MG63 (cell line): ENCODE measurements around the gene TMEM191C. TPM values are rescaled to one million over a fixed set of nuclear protein-coding genes. Genes with fewer than 3 reads are reported as not detected.
"Not testable (repeated sequence)": the region's sequence is repeated elsewhere in the genome, so short reads cannot be mapped to it uniquely, and the experiment has no call there.

Experiments
- DNase-seq: peaks from one replicate; pipeline ENCODE4 v3.0.0-alpha.2; 2020
- H3K27me3 ChIP-seq: fragments of 250-450 bp; sonication (Bioruptor Pico); 2 replicates; pipeline ENCODE4 v1.5.1; 2020; ENCODE audit warnings: mild to moderate bottlenecking, moderate library complexity
- H3K36me3 ChIP-seq: fragments of 250-450 bp; sonication (Bioruptor Pico); 2 replicates; pipeline ENCODE4 v1.5.1; 2020; ENCODE audit warnings: mild to moderate bottlenecking, moderate library complexity
- H3K4me3 ChIP-seq: fragments of 250-450 bp; sonication (Bioruptor Pico); 2 replicates; pipeline ENCODE4 v1.5.1; 2020; ENCODE audit warnings: mild to moderate bottlenecking, moderate library complexity
- H3K9me3 ChIP-seq: fragments of 250-450 bp; sonication (Bioruptor Pico); 2 replicates; pipeline ENCODE4 v1.5.1; 2020; ENCODE audit warnings: mild to moderate bottlenecking, moderate library complexity
- total RNA-seq: library from RNA; depleted of rRNA; stranded (reverse); fragments of >200 nt; shearing (Covaris generic); gene quantifications from 2 replicates; pipeline ENCODE4 v1.2.3, GENCODE V29; 2014; ENCODE audit warnings: low replicate concordance

TMEM191C gene
- total RNA-seq, 1 experiment from 2014 or later = 0.30 TPM

DNA sequence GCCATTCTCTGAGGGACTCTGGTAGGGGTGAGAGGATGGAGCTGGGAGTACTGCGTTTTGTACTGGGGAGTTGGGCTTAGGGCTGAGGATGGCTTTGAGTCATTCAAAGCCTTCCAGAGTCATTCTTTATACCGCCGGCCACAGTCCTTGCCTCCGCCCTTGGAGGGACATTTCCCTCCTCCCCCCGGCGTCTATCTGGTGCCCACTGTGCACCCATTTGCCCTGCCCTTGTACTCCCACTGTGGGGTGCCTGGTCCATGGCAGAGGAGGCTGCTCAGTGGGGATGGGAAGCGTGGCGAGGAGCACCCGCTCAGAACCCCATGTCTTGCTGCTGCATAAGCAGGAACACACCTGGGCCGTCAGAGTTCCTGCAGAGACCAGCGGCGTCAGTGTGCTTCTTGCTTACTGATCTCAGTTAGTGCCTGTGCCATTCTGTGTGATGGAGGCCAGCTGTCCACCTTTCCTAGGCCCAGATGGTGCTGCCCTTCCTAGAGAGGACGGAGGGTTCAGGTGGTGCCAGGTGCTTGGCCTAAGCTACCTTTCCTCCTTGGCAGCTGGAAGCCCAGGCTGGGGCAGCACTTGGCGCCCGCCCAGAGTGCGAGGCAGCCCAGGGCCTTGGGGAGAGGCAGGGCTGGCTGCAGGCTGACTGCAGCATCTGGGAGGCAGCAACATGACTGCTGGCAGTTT lies 23.3 kb upstream of the TMEM191C start:
- Histone ChIP-seq H3K36me3 (no peaks in the 10 kb centered on the region; the same call in 1 of the 2 replicates), H3K27me3 (no peaks in the 10 kb centered on the region), H3K9me3 (no peaks in the 10 kb centered on the region), H3K4me3 (no peak overlapping the region)
- DNase-seq = no peak

DNA sequence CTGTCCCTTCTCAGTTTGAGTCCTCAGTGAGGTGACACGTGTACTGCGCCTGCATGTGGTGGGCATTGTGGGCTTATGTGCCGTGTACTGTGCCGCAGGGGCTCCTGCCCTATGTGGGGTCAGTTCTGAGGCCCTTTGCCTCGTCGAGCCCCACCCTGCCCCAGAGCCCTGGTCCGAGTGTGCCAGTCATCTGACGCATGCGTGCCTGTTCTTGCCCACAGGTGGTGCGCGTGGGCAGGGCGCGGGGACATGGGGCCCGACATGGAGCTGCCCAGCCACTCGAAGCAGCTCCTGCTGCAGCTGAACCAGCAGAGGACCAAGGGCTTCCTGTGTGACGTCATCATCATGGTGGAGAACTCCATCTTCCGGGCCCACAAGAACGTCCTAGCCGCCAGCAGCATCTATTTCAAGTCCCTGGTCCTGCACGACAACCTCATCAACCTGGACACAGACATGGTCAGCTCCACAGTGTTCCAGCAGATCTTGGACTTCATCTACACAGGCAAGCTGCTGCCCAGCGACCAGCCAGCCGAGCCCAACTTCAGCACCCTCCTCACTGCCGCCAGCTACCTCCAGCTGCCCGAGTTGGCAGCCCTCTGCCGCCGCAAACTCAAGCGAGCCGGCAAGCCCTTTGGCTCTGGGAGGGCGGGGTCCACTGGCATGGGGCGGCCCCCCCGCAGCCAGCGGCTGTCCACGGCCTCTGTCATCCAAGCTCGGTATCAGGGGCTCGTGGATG lies 22.3 kb upstream of the TMEM191C start:
- H3K27me3 ChIP-seq = no peaks in the 10 kb centered on the region
- H3K9me3 ChIP-seq = no peaks in the 10 kb centered on the region
- H3K4me3 ChIP-seq = no peak overlapping the region
- DNase-seq = no peak
- H3K36me3 ChIP-seq = no peaks in the 10 kb centered on the region; the same call in 1 of the 2 replicates

DNA sequence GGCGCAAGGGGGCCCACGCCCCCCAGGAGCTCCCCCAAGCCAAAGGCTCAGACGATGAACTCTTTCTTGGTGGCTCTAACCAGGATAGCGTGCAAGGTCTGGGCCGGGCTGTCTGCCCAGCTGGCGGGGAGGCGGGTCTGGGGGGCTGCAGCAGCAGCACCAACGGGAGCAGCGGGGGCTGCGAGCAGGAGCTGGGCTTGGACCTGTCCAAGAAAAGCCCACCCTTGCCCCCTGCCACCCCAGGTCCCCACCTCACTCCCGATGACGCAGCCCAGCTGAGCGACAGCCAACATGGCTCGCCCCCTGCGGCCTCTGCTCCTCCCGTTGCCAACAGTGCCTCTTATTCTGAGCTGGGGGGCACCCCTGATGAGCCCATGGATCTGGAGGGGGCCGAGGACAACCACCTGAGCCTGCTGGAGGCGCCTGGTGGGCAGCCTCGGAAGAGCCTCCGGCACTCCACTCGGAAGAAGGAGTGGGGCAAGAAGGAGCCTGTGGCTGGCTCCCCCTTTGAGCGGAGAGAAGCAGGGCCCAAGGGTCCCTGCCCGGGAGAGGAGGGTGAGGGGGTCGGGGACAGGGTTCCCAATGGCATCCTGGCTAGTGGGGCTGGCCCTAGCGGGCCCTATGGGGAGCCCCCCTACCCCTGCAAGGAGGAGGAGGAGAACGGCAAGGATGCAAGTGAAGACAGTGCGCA lies 21.6 kb upstream of the TMEM191C start:
- no peak for DNase-seq
- H3K4me3 ChIP-seq = no peak overlapping the region
- no peaks in the 10 kb centered on the region for H3K9me3 ChIP-seq
- H3K36me3 ChIP-seq = no peaks in the 10 kb centered on the region; the same call in 1 of the 2 replicates
- H3K27me3 ChIP-seq = no peaks in the 10 kb centered on the region

DNA sequence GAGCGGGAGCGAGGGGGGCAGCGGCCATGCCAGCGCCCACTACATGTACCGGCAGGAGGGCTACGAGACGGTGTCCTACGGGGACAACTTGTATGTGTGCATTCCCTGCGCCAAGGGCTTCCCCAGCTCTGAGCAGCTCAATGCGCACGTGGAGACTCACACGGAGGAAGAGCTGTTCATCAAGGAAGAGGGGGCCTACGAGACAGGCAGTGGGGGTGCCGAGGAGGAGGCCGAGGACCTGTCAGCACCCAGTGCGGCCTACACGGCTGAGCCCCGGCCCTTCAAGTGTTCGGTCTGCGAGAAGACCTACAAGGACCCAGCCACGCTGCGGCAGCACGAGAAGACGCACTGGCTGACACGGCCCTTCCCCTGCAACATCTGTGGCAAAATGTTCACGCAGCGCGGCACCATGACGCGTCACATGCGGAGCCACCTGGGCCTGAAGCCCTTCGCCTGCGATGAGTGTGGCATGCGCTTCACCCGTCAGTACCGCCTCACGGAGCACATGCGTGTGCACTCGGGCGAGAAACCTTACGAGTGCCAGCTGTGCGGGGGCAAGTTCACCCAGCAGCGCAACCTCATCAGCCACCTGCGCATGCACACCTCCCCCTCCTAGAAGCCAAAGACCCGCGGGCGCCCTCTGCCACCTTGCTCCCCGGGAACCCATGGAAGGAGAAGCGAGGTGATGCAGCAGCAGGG lies 20.9 kb upstream of the TMEM191C start:
- Histone ChIP-seq H3K9me3 (no peaks in the 10 kb centered on the region), H3K27me3 (no peaks in the 10 kb centered on the region), H3K36me3 (no peaks in the 10 kb centered on the region; the same call in 1 of the 2 replicates), H3K4me3 (no peak overlapping the region)
- DNase-seq = no peak

DNA sequence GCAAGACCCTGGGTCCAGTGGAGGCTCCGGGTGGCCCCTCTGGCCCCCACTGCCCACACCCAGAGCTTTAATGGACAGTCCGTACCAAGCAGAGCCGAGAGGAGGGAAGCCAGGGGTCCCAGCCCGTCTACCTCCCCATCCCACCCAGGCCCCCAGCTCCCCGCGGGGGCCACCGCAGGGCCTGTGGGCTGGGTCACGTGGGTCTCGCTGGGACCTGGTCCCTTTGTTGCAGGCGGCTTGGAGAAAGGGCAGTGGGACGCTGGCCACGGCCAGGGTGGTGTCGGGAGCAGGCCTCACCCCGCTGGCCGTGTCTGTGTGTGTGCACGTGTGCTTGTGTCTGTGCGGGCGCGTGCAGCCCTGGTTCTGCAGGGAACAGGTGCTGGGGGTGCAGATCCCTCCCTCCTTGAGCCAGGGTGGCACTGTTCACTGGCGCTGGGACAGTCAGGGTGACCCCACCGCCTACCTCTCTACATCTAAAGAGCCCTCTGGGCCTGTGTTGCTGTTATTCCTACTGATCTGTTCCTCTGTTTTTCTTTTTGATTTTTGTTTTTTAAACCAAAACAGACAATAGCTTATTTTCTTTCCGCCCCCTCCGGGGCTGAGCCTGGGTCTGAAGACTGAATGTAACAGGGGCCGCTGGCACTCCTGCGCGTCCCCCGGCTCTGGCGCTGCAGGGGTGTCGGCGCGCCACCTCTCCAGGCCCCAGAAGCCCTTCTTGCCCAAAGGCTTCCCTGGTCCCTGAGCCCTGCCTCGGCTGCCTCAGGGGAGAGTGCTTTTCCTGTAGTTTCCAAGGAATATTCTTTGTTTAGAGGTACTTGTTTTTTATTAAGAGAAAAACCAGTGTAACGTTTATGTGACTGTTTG lies 20.1 kb upstream of the TMEM191C start:
- Histone ChIP-seq H3K4me3 (no peak overlapping the region), H3K27me3 (no peaks in the 10 kb centered on the region), H3K9me3 (no peaks in the 10 kb centered on the region), H3K36me3 (no peaks in the 10 kb centered on the region; the same call in 1 of the 2 replicates)
- DNase-seq = no peak

DNA sequence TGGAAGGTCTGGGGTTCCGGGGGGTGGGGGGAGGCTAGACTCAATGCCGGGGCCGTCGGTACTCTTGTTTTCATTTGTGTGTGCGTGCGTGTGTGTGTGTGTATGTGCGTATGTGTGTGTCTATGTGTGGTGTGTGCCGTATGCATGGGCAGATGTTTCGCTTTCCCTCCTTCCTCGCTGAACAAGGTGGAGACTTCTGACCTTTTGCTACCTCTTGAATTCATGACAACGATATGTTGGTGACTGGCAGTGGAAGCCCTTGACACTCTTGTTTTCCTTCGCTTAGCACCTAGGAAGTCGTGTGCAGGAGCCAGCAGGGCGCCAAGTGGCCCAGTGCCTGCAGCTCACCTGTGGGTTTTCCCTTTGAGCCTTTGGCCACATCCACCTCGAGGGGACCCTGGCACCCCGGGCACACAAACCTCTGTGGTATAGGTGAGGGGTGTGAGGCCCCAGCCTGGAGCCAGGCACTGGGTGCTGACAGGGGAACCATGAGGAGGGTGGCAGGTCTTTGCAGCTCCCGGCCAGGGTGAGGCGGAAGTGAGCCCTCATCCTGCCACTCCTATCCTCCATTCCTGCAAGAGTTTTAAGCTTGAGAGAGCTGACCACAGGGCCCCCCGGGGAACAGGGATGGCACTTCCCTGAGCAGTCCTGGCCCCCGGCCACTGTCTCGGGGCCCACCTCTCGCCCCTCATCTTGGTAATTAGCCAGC lies 19.3 kb upstream of the TMEM191C start:
- Histone ChIP-seq H3K4me3 (no peak overlapping the region), H3K27me3 (no peaks in the 10 kb centered on the region), H3K36me3 (no peaks in the 10 kb centered on the region; the same call in 1 of the 2 replicates), H3K9me3 (no peaks in the 10 kb centered on the region)
- no peak for DNase-seq

DNA sequence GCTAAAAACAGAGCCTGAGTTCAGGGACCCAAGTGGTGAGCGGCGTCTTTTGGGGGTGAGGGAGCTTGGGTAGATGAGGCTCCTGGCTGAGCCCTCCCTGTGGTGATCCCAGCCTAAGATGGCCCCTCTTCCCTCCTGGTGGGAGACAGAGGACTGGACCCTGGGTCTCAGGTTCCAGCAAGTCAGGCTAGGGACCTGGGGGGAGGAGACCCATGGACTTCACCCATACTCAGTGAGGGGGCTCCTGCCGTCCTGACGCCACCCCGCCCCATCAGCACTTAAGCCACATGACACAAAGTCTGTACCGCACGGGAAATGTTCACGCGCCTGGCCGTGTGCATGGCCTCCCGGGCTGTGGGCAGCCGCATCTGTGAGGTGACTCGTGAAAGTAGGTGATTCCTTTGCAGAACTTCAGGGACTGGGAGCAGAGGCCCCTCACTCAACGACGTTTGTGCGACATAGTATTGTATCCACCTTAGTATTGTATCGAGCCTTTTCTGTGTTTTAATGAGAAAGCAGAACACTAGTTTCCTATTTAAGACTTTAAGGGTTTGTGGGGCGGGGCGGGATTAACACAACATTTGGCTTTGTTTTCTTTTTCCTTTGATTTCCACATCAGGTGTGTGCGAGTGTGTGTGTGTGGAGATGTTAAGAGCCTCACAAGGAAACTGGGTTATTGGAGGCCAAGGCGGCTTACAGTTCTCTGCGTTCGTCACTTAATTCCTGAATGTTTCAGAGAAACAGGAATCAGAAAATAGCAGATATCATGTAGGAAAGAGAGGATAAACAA lies 18.4 kb upstream of the TMEM191C start:
- Histone ChIP-seq H3K27me3 (no peaks in the 10 kb centered on the region), H3K4me3 (no peak overlapping the region), H3K36me3 (no peaks in the 10 kb centered on the region; the same call in 1 of the 2 replicates), H3K9me3 (no peaks in the 10 kb centered on the region)
- no peak for DNase-seq

DNA sequence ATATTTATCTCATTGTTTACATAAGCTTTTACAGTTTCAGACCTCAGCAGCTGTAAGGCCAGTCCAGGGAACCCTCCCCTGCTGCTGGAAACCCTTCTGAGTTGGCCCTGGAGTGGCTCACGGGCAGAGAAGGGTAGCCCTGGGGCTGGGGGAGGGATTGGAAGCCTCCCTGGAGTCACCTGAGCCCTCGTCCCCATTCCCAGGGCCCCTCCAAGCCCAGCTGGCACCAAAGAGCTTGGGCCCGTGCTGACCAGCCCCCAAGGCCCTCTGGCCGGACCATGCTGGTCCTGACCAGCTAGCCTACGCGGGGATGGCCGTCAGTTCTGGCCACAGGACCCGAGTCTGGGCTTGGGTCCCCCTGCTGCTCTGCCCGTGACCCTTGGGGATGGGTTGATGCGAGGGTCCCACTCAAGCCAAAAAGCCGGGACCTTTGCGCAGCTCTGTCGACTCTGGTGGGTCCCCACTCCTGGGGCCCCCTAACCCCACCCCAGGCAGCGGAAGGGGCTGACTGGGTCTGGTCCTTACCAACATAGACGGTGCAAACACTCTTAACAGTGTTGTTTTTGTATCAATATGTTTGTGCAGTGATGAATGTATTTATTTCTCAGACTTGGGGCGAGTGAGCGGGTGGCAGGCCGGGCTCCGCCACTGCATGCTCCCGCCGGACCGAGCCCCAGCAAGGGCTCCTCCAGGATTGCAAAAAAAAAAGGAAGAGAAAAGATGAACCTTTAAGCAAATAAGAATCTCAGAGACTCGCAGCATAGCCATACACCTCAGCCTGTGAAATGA lies 17.5 kb upstream of the TMEM191C start:
- no peak for DNase-seq
- H3K9me3 ChIP-seq = no peaks in the 10 kb centered on the region
- H3K36me3 ChIP-seq = no peaks in the 10 kb centered on the region; the same call in 1 of the 2 replicates
- no peak overlapping the region for H3K4me3 ChIP-seq
- H3K27me3 ChIP-seq = no peaks in the 10 kb centered on the region

DNA sequence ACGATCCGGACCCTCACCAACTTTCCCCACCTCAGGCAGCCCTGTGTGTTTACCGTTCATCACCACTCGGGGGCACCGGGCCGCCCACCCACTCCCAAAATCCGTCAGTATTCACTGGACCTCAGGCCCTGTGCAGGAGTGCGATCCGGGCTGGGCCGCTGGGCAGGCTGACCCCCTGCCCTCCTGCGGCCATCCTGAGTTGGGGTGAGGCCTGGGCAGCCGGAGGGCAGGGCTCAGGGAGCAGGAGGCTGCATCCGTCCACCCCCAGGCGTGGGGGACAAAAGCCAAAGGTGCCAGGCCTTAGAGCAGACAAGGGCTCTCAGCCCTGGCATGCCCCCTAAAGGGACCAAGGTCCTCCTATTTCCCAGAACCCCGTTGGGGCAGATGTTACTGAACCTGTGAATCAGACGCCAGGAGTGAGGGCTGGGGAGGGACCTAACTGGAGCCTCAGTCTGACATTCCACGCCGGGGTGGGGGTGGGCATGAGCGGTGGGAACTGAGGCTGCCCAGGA lies 16.8 kb upstream of the TMEM191C start:
- Histone ChIP-seq H3K36me3 (no peaks in the 10 kb centered on the region; the same call in 1 of the 2 replicates), H3K9me3 (no peaks in the 10 kb centered on the region), H3K4me3 (no peak overlapping the region), H3K27me3 (no peaks in the 10 kb centered on the region)
- no peak for DNase-seq

DNA sequence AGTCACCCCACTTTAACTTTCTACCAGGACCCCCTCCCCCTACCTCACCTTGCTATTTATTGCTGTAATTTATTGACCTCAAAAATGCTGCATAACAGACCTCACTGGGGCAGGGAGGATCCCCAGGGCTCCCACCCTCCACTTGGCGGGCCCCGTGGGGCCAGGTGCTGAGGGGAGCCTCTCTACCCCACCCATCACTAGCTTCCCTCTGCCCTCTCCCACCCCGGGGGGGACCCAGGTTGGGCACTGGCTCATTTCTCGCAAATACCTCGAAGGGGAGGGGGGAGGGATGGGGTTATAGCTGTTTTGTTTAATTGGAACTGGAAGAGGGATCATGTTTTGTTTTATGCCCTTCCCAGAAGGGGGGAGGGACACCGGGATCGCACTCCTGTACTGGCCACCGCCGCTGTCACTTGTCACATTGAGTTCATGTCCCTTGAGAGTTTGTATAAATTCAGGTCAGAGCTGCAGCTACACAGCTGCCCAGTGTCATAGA lies 16.3 kb upstream of the TMEM191C start:
- DNase-seq = no peak
- no peak overlapping the region for H3K4me3 ChIP-seq
- H3K36me3 ChIP-seq = no peaks in the 10 kb centered on the region; the same call in 1 of the 2 replicates
- H3K9me3 ChIP-seq = no peaks in the 10 kb centered on the region
- no peaks in the 10 kb centered on the region for H3K27me3 ChIP-seq

DNA sequence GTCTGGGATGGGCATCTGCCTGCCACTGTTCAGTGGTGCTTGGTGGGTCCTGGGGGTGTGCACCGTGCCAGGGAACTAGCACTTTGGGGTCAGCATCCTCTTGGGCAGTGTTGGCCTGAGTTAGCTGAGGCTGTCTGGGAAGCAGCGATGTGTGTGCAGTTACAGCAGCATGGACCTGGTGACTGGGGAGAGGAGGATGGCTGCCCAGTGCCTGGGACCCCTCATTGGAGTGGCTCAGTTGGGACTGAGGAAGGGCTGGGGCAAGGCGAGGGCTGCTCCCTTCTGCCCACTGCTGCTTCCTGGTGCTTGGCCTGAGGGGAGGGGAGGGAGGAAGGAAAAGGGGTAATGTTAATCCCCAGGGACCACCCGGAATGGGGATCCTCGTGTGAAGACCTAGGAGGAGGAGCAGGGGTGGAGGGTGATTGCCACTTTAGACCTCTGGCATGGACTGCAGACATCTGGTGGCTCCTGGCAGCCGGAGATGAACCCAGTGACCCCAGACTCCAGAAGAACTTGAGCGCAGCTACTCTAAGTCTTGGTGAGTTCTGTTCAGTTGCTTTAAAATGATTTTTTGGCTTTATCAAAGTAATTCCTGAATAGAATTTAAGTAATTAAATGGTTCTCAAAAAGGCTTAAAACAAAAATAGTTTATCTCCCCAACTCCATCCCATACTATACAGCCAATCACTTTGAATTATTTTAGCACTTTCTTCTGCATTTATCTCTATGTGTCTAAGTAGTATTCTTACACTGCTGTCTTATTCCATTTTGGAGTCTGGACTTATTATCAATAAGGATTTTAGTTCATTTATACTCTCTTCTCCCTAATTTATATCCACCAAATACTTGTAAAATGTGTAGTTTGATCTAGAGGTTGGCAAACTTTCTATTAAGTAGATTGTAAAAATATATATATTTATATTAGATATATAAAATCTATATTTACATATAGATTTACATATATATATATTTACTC lies 15.4 kb upstream of the TMEM191C start:
- no peaks in the 10 kb centered on the region for H3K27me3 ChIP-seq
- no peaks in the 10 kb centered on the region for H3K9me3 ChIP-seq
- no peaks in the 10 kb centered on the region; the same call in 1 of the 2 replicates for H3K36me3 ChIP-seq
- no peak overlapping the region for H3K4me3 ChIP-seq
- no peak for DNase-seq

DNA sequence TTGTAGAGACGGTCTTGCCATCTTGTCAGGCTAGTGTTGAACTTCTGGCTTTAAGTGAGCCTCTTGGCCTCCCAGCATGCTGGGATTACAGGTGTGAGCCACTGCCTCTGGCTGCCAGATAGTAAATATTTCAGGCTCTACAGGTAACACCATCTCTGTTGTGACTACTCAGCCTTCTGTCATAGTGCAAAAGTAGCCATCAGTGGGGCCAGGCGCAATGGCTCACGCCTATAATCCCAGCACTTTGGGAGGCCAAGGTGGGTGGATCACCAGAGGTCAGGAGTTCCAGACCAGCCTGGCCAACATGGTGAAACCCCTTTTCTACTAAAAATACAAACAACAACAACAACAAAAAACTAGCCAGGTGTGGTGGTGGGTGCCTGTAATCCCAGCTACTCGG lies 14.5 kb upstream of the TMEM191C start:
- H3K4me3 ChIP-seq, H3K36me3 ChIP-seq, DNase-seq, H3K9me3 ChIP-seq, H3K27me3 ChIP-seq: not testable (repeated sequence)

DNA sequence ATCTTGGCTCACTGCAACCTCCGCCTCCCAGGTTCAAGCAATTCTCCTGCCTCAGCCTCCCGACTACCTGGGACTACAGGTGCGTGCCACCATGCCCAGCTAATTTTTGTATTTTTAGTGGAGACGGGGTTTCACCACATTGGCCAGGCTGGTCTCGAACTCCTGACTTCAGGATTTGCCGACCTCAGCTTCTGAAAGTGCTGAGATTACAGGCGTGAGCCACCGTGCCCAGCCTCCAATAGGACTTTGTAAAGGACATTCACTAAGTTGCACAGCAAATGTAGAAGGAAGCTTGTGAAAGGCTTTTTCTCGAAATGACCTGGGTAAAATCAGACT lies 12.2 kb upstream of the TMEM191C start:
- H3K27me3 ChIP-seq = not testable (repeated sequence)

More for the DNA sequence above, 12.2 kb upstream of the TMEM191C start:
- not testable (repeated sequence) for H3K9me3 ChIP-seq, DNase-seq, H3K36me3 ChIP-seq, H3K4me3 ChIP-seq
